Heart left ventricle (tissue), 13 donors: ENCODE data around the gene RBM44.

Experiments used
- POLR2A ChIP-seq, 2 donors: fragments of 450-650 bp; IDR thresholded peaks; one replicate each; pipeline ENCODE4 v1.6.1; 2017; ENCODE audit warnings: antibody characterized with exemption in 2 of 2, mild to moderate bottlenecking in 2 of 2, moderate library complexity in 2 of 2
- TF ChIP-seq, protein P1 (sequence below), 12 donors: fragments of 200-600 bp; sonication (generic) in 4 of 12; IDR thresholded peaks; one replicate each; pipeline versions ENCODE4 v1.5.0 to v1.8.0; 2018 to 2022; ENCODE audit warnings: antibody characterized with exemption in 12 of 12, mild to moderate bottlenecking in 5 of 12
- donor health status: ischemic (EF 13 %, LVEDD 7.1; RV severe dilation, severe dysfunction).
- donor health status: DM: no; HTN: yes; CAD: no.
- donor health status: DM: no; HTN: no; CAD: no.
- donor health status: ischemic (EF 25% LVEDD 6.9; RV normal size, moderate dysfunction).
- donor health status: ischemic (EF 25% LVEDD 5.7; RV mildly dilated, moderate dysfunction).
- donor health status: ischemic (EF 35%, LVEDD 5.7; RV mildly dilated, moderate dysfunction).
- donor health status: nonischemic (EF 11% LVEDD 7.7; RV severe dilation, severe dysfunction).
- donor health status: DM: yes; HTN: yes; CAD: no.
- donor health status: PGD.
- donor health status: ischemic (EF 29% LVEDD 5.4; RV normal size, mild dysfunction).
- donor health status: nonischemic (EF 23%, LVEDD 6.1; RV moderate dilation, normal function).

DNA sequence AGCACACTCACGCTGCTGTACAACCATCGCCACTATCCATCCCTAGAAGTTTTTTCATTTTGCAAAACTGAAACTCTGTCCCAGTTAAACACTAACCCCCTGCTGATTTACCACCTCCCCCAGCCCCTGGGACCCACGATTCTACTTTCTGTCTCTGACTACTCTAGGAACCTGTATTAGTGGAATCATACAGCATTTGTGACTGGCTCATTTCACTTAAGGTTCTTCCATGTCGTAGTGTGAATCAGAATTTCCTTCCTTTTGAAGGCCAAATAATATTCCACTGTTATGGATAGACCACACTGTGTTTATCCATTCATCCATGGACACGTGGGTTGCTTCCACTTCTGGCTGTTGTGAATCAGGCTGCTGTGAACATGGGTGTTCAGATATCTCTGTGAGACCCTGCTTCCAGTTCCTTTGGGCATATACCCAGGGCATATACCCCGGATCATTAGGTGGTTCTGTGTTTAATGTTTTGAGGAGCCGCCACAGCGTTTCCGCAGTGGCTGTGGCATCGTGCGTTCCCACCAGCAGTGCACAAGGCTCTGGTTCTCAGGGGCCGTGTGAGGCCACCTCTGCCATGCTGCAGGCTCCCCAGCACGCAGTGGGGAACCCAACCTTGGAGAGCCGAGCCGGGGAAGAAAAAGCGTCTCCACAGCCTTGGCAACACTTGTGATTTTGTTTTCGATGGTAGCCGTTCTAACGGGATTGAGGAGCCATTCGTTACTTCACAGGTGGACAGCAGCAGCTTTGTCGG lies 70.9 kb downstream of the RBM44 start:
- TF ChIP-seq, protein P1, sequence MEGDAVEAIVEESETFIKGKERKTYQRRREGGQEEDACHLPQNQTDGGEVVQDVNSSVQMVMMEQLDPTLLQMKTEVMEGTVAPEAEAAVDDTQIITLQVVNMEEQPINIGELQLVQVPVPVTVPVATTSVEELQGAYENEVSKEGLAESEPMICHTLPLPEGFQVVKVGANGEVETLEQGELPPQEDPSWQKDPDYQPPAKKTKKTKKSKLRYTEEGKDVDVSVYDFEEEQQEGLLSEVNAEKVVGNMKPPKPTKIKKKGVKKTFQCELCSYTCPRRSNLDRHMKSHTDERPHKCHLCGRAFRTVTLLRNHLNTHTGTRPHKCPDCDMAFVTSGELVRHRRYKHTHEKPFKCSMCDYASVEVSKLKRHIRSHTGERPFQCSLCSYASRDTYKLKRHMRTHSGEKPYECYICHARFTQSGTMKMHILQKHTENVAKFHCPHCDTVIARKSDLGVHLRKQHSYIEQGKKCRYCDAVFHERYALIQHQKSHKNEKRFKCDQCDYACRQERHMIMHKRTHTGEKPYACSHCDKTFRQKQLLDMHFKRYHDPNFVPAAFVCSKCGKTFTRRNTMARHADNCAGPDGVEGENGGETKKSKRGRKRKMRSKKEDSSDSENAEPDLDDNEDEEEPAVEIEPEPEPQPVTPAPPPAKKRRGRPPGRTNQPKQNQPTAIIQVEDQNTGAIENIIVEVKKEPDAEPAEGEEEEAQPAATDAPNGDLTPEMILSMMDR (IDR thresholded peaks at IDR 0.05), result no peak
- TF ChIP-seq POLR2A (IDR thresholded peaks at IDR 0.05), result no peak
